Stimulated activated CD4-positive, alpha-beta T cell treated with anti-CD3 and anti-CD28 coated beads, Interleukin-1b, Interleukin-23, amount 100 ng/mL, for 24 hours (primary cell): ENCODE results near the gene ALKBH3.
A peak's percentile ranks its signal among the peaks of the same experiment; 100 is the strongest.

Experiments used
- DNase-seq, 4 experiments: peaks; one replicate each; pipeline ENCODE4 v3.0.0-alpha.2; 2020; ENCODE audit warnings: low read depth in 4 of 4, low spot score in 1 of 4

Gene ALKBH3

GRCh38 chr11:43936076-43936475 lies 55.4 kb downstream of the ALKBH3 start:
- DNase-seq, result no peak

GRCh38 chr11:43937434-43938411 lies 57.1 kb downstream of the ALKBH3 start:
- DNase-seq, result no peak

GRCh38 chr11:43941257-43941994 lies 60.8 kb downstream of the ALKBH3 start:
- no peak for DNase-seq

GRCh38 chr11:43942662-43943371 lies 62.2 kb downstream of the ALKBH3 start:
- DNase-seq, result no peak

- no peak for DNase-seq
These were observed 62.8 kb downstream of the ALKBH3 start for GRCh38 chr11:43943372-43943930.

GRCh38 chr11:43943931-43944751 lies 63.5 kb downstream of the ALKBH3 start:
- DNase-seq, result no peak

GRCh38 chr11:43944761-43945311 lies 64.2 kb downstream of the ALKBH3 start:
- peak; percentile 53 to 65 (median 54) for DNase-seq

GRCh38 chr11:43947003-43947500 lies 66.4 kb downstream of the ALKBH3 start:
- no peak for DNase-seq

GRCh38 chr11:43947815-43948214 lies 67.2 kb downstream of the ALKBH3 start:
- DNase-seq, result no peak

GRCh38 chr11:43948341-43949225 lies 68.0 kb downstream of the ALKBH3 start:
- DNase-seq, result no peak

GRCh38 chr11:43950311-43950855 lies 69.8 kb downstream of the ALKBH3 start:
- DNase-seq, result no peak

- DNase-seq, result no peak
These were observed 70.6 kb downstream of the ALKBH3 start for GRCh38 chr11:43951231-43951630.

GRCh38 chr11:43952020-43952400 lies 71.4 kb downstream of the ALKBH3 start:
- DNase-seq, result no peak

- DNase-seq, result no peak
These were observed 72.0 kb downstream of the ALKBH3 start for GRCh38 chr11:43952401-43953342.

- DNase-seq, result no peak
These were observed 72.9 kb downstream of the ALKBH3 start for GRCh38 chr11:43953521-43953920.

- DNase-seq, result no peak
These were observed 73.6 kb downstream of the ALKBH3 start for GRCh38 chr11:43954241-43954640.

GRCh38 chr11:43955381-43956118 lies 74.9 kb downstream of the ALKBH3 start:
- DNase-seq, result no peak
